ENCODE data around the gene TBX6. TPM values are rescaled to one million over a fixed set of nuclear protein-coding genes. Genes with fewer than 3 reads are reported as not detected.

Gene TBX6
- total RNA-seq, 1 experiment from 2014 or later, result 1.6 TPM

DNA sequence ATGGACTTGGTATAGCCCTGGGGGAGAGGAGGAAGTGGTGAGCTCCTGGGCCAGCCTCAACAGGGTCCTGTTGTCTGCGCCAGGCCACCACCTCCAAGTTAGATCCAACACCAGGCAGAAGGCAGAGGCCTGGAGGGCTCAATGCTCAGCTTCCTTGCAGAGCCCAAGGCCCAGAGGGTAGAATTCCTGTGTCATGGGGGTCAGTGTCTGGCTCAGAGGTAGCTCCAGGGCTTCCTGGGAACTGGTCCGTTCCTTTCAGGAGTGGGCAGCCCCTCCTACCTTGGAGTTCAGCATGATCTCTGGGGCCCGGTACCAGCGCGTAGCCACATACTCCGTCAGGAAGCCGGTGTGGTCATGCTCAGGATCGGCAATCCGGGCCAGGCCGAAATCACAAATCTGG, 26.0 kb upstream of the TBX6 start:
- no peak overlapping the region for H2AK5ac ChIP-seq (ENCODE audit: insufficient read length, low read length)
- Mint-ChIP-seq H3K27me3 (ENCODE audit: low read depth) (no peaks in the 10 kb centered on the region), H3K4me1 (peaks cover 8 to 10% of the 10 kb centered on the region in 2 experiments), H3K9me3 (no peaks in the 10 kb centered on the region), H3K27ac (no peak overlapping the region), H3K4me3 (no peak overlapping the region), H3K36me3 (ENCODE audit: insufficient read depth in 1 of 3, low read depth in 3 of 3) (peaks cover 0 to 28% (median 16%) of the 10 kb centered on the region in 3 experiments; a peak in 6 of 7 replicates)
- no peak overlapping the region for H3K23ac ChIP-seq (ENCODE audit: insufficient read length, low read depth, low read length)
- no peak overlapping the region for H2BK120ac ChIP-seq (ENCODE audit: low read depth, low read length, poor library complexity, severe bottlenecking)
- H3K79me2 ChIP-seq (ENCODE audit: insufficient read depth, low read length), result no peaks in the 10 kb centered on the region
- no peak overlapping the region for H4K8ac ChIP-seq (replicated peaks; ENCODE audit: insufficient read length, low read depth, low read length)
- TF ChIP-seq, protein P1, sequence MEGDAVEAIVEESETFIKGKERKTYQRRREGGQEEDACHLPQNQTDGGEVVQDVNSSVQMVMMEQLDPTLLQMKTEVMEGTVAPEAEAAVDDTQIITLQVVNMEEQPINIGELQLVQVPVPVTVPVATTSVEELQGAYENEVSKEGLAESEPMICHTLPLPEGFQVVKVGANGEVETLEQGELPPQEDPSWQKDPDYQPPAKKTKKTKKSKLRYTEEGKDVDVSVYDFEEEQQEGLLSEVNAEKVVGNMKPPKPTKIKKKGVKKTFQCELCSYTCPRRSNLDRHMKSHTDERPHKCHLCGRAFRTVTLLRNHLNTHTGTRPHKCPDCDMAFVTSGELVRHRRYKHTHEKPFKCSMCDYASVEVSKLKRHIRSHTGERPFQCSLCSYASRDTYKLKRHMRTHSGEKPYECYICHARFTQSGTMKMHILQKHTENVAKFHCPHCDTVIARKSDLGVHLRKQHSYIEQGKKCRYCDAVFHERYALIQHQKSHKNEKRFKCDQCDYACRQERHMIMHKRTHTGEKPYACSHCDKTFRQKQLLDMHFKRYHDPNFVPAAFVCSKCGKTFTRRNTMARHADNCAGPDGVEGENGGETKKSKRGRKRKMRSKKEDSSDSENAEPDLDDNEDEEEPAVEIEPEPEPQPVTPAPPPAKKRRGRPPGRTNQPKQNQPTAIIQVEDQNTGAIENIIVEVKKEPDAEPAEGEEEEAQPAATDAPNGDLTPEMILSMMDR (conservative IDR thresholded peaks at IDR 0.05), result no peak
- H2BK20ac ChIP-seq (ENCODE audit: low read depth, low read length, poor library complexity, severe bottlenecking), result no peak overlapping the region
- H3K18ac ChIP-seq (ENCODE audit: insufficient read length, low read depth, low read length), result no peak overlapping the region
- no peak overlapping the region for H3K27ac ChIP-seq (ENCODE audit: insufficient read length, low read depth, low read length)
- H4K20me1 ChIP-seq (ENCODE audit: control insufficient read depth, insufficient read depth, insufficient read length), result no peaks in the 10 kb centered on the region
- no peak overlapping the region for H3K56ac ChIP-seq (ENCODE audit: insufficient read length, low read depth, low read length)
- no peaks in the 10 kb centered on the region for H3K79me1 ChIP-seq (ENCODE audit: insufficient read depth, low read depth, low read length, poor library complexity, severe bottlenecking)
- H3K27me3 ChIP-seq (ENCODE audit: insufficient read depth, low read length), result no peaks in the 10 kb centered on the region; the same call in 1 of the 2 replicates
- no peak overlapping the region for H4K91ac ChIP-seq (ENCODE audit: insufficient read length, low read depth, low read length)
- H2BK15ac ChIP-seq (ENCODE audit: low read depth, low read length), result no peak overlapping the region
- H3K4ac ChIP-seq (ENCODE audit: low read depth, low read length), result no peak overlapping the region
- no peak for DNase-seq
- H2BK5ac ChIP-seq (ENCODE audit: insufficient read length, low read length), result no peak overlapping the region
- no CpG with 5 or more reads among the region's 10 CpGs for WGBS (ENCODE audit: extremely low coverage, insufficient read length, low lambda C conversion rate)
- no peak overlapping the region for H2BK12ac ChIP-seq (ENCODE audit: insufficient read length, low read depth, low read length)
- H3T11ph ChIP-seq (ENCODE audit: low read length), result no peak overlapping the region
- H3K14ac ChIP-seq (ENCODE audit: insufficient read depth, low read length), result no peak overlapping the region
- H4K5ac ChIP-seq (ENCODE audit: insufficient read length, low read depth, low read length), result no peak overlapping the region
- peaks cover 3% of the 10 kb centered on the region for H3K23me2 ChIP-seq (ENCODE audit: insufficient read length, low read depth, low read length, poor library complexity, severe bottlenecking)
- no peaks in the 10 kb centered on the region for H3K9me3 ChIP-seq (ENCODE audit: control insufficient read depth, low read depth, low read length)
- no peak overlapping the region for H3K9ac ChIP-seq (ENCODE audit: extremely low read depth, insufficient read length, low read length)
- H3K4me1 ChIP-seq (ENCODE audit: insufficient read depth, low read length), result no peaks in the 10 kb centered on the region
- H2AFZ ChIP-seq (ENCODE audit: low read length), result no peak overlapping the region
- H3K4me2 ChIP-seq (ENCODE audit: insufficient read depth, insufficient read length, low read length), result no peak overlapping the region

Measured in H9 (cell line).